GM18498 (cell line): ENCODE measurements around the gene C7orf57.
"Not testable (repeated sequence)": the region's sequence is repeated elsewhere in the genome, so short reads cannot be mapped to it uniquely, and the experiment has no call there.

Experiments
- ATAC-seq: cut with Tn5 transposase; IDR thresholded peaks from one replicate; pipeline ENCODE4 v1.9.1; 2021; ENCODE audit warnings: mild to moderate bottlenecking, moderate library complexity; ENCODE audit not compliant: unreplicated experiment

Gene C7orf57

GRCh38 chr7:48033922-48034321, 1.4 kb upstream of the C7orf57 start:
- no peak for ATAC-seq

DNA sequence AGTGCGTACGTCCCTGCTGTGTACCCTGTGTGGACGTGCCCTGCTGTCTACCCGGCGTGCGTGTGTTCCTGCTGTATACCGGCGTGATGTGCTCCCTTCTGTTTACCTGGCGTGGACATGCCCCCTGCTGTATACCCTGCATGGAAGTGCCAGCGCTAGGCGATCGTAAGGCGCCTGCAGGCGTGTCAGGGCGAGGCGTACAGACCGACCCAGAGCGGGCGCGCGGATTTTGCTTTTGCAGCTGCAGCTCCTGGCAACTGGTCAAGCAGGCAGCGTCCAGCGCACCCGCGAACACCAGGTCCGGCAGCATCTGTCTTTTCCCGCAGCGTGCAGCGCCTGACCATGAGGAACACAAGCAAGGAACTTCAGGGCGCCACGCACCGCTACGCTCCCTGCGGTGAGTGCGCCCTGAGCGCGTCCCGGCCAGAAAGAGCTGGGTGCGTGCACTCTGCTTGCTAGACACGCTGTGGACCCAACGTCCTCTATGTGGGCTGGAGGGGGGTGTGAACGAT, 680 bp downstream of the C7orf57 start:
- ATAC-seq, result no peak

- no peak for ATAC-seq
Observed at GRCh38 chr7:48038815-48039506, 3.6 kb downstream of the C7orf57 start.

DNA sequence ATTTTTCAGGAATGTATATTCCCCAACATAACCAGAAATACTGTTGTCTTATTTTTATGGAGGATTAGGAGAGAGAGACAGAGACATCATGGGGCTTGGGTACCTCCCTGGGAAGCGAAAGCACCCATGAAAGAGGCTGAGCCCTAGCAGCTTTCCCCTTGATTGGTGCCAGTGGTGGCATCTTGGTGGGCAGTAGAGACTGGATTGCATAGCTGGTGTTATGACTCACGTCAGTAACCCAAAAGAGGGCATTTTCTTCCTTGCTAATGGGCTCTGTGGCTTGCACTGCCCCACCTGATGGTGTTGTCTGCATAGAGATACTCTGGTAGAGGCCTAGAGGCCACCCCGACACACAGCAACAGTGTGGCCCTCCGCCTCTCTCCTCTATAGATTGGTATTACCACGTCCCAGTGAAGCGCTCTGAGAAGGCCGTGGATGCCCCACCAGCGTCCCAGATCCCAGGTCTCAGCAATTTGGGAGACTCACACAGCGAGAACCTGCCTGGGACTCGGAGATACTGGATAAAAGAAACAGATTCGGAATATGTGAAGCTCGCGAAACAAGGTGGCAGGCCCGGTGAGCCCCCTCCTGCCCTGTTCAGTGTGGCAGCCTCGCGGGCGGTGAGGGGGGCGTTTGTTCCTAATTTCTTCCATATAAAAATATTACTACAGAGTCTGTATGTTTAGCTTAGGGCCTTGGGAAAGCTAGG, 5.8 kb downstream of the C7orf57 start:
- ATAC-seq, result no peak

- ATAC-seq, result no peak
Observed at GRCh38 chr7:48041653-48041970, 6.3 kb downstream of the C7orf57 start.

- no peak for ATAC-seq
Observed at GRCh38 chr7:48042216-48042615, 6.9 kb downstream of the C7orf57 start.

DNA sequence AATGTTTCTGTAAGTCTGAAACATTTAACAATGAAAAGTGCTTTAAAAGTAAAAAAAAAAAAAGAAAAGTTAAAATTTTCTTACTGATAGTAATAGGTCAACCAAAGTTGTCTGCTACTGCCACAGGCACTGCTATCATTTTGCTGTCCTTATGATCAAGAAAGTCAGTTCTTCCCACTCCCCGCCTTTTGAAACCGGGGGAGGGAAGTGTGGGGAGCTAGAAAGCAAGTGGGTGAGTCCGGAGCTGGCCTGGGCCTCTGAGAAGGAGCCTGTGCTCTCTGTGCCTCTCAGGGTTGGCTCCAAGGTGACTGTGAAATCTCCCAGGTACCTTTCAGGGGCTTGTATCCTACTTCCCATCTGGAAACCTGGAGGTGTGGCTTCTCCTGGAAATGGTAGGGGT, 7.3 kb downstream of the C7orf57 start:
- ATAC-seq, result no peak

DNA sequence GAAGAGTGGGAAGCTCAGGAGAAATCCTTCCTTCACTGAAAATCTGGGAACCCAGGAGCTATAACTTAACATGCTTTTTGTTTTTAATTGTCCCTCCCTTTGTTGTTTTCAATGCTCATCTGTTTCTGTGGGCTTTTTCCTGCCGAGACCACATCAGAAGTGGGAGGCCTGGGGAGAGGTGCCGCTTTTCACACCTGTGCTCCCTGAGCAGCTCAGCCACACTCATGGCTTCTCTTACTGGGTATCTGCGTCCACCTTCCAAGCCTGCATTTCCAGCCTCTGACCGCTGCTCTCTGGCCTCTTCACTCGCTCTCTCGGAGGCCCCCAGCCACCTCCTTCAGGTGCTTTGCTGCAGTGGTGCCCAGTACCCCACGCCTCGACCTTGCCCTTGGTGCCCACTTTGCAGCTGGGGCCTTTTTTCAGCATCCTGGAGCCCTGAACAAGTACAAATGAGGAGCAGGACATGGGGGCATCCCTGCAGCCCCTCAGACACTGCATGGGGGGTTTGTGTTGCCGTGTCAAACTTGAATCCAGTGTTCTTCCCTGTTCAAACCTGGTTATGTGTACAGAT, 9.9 kb downstream of the C7orf57 start:
- ATAC-seq, result no peak

DNA sequence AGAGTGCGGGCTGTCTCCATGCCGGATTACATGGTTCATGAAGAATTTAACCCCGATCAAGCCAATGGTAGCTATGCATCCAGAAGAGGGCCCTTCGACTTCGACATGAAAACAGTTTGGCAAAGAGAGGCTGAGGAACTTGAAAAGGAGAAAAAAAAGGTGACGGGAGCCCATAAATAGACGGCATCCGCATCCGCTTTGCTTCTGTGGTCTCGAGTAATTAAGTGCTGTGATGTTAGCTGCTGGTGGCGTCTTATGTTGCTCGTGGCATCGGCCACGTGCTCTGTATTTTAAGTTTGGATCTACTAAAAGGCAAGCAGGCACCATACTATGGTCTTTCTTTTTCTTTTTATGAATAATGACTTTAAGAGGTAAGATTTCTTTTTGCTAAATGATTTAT, 11.1 kb downstream of the C7orf57 start:
- no peak for ATAC-seq

DNA sequence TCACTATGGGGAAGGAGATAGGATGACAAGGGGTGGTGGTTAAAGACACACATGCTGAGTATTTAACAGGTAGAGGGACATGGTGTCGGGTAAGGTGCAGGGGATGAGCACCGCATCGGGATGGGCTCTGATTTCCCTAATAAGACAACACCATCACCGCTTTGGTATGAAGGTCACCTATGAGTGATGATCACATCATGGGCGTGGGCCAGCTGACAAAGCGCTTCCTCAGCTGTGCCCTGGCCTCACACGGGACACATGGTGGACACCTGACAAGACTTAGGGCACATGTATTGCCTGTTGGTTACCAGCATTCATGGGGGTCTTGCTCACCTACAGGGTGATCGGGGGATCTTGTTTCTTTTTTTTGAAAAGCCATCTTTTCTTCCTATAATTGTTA, 12.8 kb downstream of the C7orf57 start:
- ATAC-seq, result no peak

- no peak for ATAC-seq
Observed at GRCh38 chr7:48049850-48050249, 14.5 kb downstream of the C7orf57 start.

GRCh38 chr7:48052748-48053147, 17.4 kb downstream of the C7orf57 start:
- ATAC-seq, result no peak

DNA sequence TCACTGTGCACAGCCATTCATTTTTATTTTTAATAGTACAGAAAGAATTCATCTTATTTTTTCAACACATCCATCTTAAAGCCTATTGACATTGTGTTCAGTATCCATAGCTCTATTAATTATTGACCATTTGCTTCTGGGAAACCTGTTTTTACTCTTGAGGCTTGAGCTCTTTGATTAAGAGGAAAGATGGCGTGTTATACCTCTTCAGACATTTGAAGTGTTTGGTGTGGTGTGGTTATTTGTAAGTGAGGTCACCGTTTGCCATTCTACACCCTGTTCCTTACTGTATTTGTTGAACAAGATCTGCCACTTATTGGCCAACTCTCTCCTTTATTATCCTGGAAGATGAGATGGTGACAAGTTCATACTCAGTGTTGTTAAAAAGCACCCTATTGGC, 18.4 kb downstream of the C7orf57 start:
- ATAC-seq, result no peak

GRCh38 chr7:48058990-48059389, 23.6 kb downstream of the C7orf57 start:
- no peak for ATAC-seq

GRCh38 chr7:48059706-48060105, 24.4 kb downstream of the C7orf57 start:
- ATAC-seq, result no peak

DNA sequence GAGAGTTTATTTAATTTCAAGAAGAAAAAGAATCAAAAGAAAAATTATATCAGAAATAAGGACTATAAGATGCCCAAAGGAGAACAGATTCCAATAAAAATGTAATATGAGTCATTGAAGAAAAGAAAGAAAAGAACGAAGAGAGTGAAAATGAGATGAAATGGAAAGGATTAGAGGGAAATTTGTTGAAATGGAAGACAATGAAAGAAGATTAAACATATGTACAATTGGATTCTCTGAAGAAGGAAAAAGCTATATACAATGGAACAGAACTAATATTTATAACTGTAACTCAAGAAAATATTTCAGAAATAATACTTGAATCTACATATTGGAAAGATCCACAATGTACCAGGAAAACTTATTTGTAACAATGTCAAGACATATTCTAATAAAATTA, 28.6 kb downstream of the C7orf57 start:
- ATAC-seq, result no peak

- ATAC-seq, result no peak
Observed at GRCh38 chr7:48067475-48067874, 32.1 kb downstream of the C7orf57 start.

- no peak for ATAC-seq
Observed at GRCh38 chr7:48074204-48074654, 38.9 kb downstream of the C7orf57 start.

DNA sequence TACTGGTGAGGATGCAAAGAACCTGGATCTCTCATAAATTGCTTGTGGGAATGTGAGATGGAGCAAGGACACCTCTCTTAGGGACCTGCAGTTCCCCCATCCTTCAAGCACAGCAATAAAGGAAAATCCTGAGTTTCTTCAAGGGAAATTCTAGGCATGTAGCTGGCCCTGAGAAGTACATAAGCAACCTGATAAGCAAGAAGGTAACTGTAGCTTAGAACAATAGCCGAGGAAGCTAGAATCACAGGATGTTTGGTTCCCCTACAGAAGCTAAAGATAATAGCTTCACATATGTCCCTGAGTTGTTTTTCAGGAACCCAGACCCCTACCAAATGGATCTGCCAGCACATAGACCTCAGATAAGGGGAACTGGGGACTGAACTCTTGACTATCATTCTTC, 42.1 kb downstream of the C7orf57 start:
- no peak for ATAC-seq

- no peak for ATAC-seq
Observed at GRCh38 chr7:48078470-48078869, 43.1 kb downstream of the C7orf57 start.

DNA sequence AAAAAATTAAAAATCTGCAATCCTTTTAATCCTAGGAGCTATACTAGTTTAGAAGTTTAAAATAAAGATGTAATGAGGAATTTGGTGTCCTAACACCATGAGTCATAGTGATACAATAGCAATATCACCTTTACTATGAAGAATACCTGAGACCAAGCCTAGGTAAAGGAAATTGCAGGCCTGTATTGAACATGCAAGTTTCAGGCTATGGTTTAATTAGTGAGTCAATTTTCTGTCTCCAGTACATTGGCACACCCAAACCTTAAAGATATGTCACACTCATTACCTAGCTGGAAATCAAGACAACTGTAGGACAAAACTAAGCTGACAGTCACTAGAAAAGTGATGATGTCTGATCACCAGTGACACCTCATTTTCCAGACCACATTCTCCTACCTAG, 47.0 kb downstream of the C7orf57 start:
- ATAC-seq, result not testable (repeated sequence)
